Body of pancreas (tissue), 4 donors: ENCODE results near the gene RAP1A. TPM values are rescaled to one million over a fixed set of nuclear protein-coding genes. Genes with fewer than 3 reads are reported as not detected.

Source experiments
- ATAC-seq: fragments of 150-250 bp; one replicate; pipeline ENCODE4 v1.9.1; 2016
- DNase-seq, 4 donors: peaks; one replicate each; pipeline ENCODE4 v3.0.0-alpha.2; 2019
- H3K27ac ChIP-seq, 4 donors: fragments of 200-600 bp; sonication (generic); 1 replicate in 3 of 4; 2 replicates in 1 of 4; pipeline versions ENCODE4 v1.5.1 to v1.6.1; 2016 to 2019; ENCODE audit warnings: mild to moderate bottlenecking in 1 of 4, mixed read lengths in 1 of 4, moderate library complexity in 1 of 4
- H3K27me3 ChIP-seq, 2 donors: fragments of 200-600 bp; sonication (generic); one replicate each; pipeline ENCODE4 v1.6.0; 2016; ENCODE audit warnings: mild to moderate bottlenecking in 1 of 2
- H3K36me3 ChIP-seq, 2 donors: fragments of 200-600 bp; sonication (generic); replicated peaks in 1 of 2; 2 replicates each; pipeline ENCODE4 v1.5.1; 2016; ENCODE audit warnings: low read depth in 2 of 2; ENCODE audit not compliant: insufficient read depth in 1 of 2
- H3K4me1 ChIP-seq: fragments of 200-600 bp; sonication (generic); one replicate; pipeline ENCODE4 v1.6.0; 2016
- H3K4me3 ChIP-seq, 2 donors: fragments of 200-600 bp; sonication (generic); 1 replicate in 1 of 2; 2 replicates in 1 of 2; pipeline ENCODE4 v1.5.1; 2016 to 2019
- H3K9me3 ChIP-seq, 3 donors: fragments of 200-600 bp; sonication (generic); 1 replicate in 2 of 3; 2 replicates in 1 of 3; pipeline ENCODE4 v1.5.1; 2016
- POLR2A ChIP-seq, 3 donors: fragments of 450-650 bp; IDR thresholded peaks; one replicate each; pipeline ENCODE4 v1.6.1; 2016; ENCODE audit warnings: antibody characterized with exemption in 3 of 3, mild to moderate bottlenecking in 2 of 3
- WGBS, 2 donors: methylation state at CpG; one replicate each; pipeline ENCODE4 v1.1.5; 2017; 5-methylcytosine and 5-hydroxymethylcytosine counted together
- intact Hi-C: fragments of 100-400 bp; cut with DNase I; formaldehyde crosslinking; loops from one replicate; pipeline ENCODE4 v1.15.1; 2023
- total RNA-seq, 2 donors: library from RNA; depleted of rRNA; stranded (reverse); fragments of >200 nt; gene quantifications; one replicate each; pipeline ENCODE4 v1.1.0, GENCODE V29; 2016
- TF ChIP-seq, protein P1 (sequence below), 7 experiments: fragments of 450-650 bp in 4 of 7; fragments of 200-600 bp in 3 of 7; sonication (generic) in 3 of 7; IDR thresholded peaks; one replicate each; pipeline ENCODE4 v1.5.1; 2016 to 2019; ENCODE audit warnings: antibody characterized with exemption in 7 of 7

Gene RAP1A
- total RNA-seq, 2 donors from 2014 or later = 16.2 to 16.6 TPM

DNA sequence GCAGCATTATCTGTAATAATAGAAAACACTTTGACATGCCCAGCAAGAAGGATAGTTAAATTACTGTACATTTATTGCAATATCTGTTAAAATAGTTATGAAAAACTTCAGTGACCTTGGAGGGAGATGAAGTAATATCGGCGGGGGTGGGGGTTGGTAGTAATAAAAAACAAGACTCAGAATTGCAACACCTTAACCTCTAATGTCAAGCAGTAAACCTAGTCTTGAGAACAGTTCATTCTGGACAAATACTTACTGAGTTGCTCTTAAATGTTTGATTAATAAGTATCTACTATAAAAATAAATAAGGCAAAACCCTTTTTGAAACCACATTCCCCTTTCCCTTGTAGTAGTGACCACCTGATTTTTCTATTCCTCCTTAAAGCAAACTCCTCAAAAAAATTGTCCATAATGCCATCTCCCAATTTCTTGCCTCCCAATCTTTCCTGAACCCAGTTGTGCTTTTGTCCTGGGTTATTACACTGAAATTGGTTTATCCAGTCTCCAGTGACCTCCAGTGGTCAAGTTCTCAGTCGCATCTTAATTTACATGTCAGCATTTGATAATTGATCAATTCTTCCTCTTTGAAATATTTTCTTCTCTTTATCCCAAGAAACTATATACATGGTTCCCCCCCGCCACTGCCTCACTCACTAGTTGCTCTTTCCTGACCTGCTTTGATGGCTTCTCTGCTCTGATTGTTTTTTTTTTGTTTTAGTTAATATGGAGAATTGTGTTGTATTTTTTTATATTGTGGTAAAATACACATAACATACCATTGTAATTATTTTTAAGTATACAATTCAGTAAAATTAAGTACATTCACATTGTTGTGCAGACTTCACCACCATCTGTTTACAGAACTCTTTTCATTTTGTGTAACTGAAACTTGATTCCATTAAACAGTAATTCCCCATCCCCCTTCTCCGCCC, 36.8 kb downstream of the RAP1A start:
- intact Hi-C loops = no loop called here
- no peak overlapping the region for H3K4me3 ChIP-seq
- peaks cover 30% of the 10 kb centered on the region for H3K4me1 ChIP-seq
- 34 to 36% methylated on average over 5 of the region's 5 CpGs for WGBS, 2 donors
- peak overlapping the region in 1 of 4 donors; percentile 57 for H3K27ac ChIP-seq
- no peaks in the 10 kb centered on the region for H3K27me3 ChIP-seq
- DNase-seq = peak; percentile 25 to 52 (median 35)
- TF ChIP-seq, protein P1, sequence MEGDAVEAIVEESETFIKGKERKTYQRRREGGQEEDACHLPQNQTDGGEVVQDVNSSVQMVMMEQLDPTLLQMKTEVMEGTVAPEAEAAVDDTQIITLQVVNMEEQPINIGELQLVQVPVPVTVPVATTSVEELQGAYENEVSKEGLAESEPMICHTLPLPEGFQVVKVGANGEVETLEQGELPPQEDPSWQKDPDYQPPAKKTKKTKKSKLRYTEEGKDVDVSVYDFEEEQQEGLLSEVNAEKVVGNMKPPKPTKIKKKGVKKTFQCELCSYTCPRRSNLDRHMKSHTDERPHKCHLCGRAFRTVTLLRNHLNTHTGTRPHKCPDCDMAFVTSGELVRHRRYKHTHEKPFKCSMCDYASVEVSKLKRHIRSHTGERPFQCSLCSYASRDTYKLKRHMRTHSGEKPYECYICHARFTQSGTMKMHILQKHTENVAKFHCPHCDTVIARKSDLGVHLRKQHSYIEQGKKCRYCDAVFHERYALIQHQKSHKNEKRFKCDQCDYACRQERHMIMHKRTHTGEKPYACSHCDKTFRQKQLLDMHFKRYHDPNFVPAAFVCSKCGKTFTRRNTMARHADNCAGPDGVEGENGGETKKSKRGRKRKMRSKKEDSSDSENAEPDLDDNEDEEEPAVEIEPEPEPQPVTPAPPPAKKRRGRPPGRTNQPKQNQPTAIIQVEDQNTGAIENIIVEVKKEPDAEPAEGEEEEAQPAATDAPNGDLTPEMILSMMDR (IDR thresholded peaks at IDR 0.05) = peak; percentile 16 to 82 (median 78)
- TF ChIP-seq POLR2A (IDR thresholded peaks at IDR 0.05) = no peak
- no peaks in the 10 kb centered on the region for H3K36me3 ChIP-seq
- H3K9me3 ChIP-seq = no peaks in the 10 kb centered on the region
- ATAC-seq = peak; percentile 82

DNA sequence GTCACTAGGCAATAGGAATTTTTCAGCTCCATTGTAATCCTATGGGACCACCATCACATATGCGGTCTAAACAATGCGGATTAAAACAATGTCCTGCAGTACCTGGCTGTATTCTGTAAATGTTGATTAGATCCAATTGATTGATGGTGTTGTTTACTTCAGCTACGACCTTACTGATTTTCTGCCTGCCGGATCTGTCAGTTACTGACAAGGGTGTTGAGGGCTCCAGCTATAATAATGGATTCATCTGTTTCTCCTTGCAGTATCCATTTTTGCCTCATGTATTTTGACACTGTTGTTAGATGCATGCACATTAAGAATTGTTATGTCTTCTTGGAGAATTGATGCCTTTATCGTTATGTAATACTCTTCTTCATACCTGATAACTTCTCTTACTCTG, 39.0 kb downstream of the RAP1A start:
- Histone ChIP-seq H3K4me3 (no peak overlapping the region), H3K9me3 (no peaks in the 10 kb centered on the region), H3K36me3 (no peaks in the 10 kb centered on the region), H3K4me1 (peaks cover 30% of the 10 kb centered on the region), H3K27me3 (no peaks in the 10 kb centered on the region), H3K27ac (no peak overlapping the region)
- WGBS, 2 donors = 59 to 76% methylated on average over 5 of the region's 5 CpGs
- intact Hi-C loops = no loop called here
- TF ChIP-seq, protein P1 (IDR thresholded peaks at IDR 0.05) = no peak
- TF ChIP-seq POLR2A (IDR thresholded peaks at IDR 0.05) = no peak
- DNase-seq (no peak), ATAC-seq (no peak)

DNA sequence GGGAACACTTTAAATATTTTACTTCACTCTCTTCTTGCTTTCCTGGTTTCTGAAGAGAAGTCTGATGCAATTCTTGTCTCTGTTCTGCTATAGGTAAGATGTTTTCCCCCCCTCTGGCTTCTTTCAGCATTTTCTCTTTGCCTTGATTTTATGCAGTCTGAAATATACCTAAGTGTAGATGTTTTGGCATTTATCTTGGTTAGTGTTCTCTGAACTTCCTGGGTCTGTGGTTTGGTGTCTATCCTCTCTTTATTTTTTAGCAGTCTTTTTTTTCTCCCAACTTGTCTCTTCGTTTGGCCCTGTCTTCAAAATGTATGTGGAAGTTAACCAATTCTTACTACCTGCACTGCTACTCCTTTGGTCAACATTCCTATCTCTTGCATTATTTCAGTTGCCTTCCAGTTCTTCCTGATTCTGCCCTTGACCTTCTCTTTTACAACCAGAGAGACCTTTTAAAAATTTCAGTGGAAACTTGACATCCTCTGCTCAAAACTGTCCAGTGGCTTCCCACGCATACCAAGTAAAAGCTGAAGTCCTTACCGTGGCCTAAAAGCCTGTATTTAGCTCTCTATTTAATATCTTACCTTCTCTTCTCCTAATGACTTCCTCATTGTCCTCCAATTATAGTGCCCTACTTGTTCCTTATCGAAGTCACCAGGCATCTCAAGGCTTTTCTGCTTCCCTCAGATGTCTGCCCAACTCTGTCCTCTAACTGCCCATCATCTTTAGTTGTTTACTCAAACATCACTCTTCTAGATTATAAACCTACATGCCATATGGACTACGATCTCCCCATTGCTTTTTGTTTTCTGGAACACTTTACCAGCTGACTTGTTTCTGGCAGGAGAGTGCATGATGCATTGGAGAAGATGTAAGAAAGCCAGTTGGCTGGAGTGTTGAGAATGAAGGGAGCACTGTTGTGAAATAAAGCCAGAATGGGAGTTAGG, 40.9 kb downstream of the RAP1A start:
- H3K36me3 ChIP-seq = no peaks in the 10 kb centered on the region

DNA sequence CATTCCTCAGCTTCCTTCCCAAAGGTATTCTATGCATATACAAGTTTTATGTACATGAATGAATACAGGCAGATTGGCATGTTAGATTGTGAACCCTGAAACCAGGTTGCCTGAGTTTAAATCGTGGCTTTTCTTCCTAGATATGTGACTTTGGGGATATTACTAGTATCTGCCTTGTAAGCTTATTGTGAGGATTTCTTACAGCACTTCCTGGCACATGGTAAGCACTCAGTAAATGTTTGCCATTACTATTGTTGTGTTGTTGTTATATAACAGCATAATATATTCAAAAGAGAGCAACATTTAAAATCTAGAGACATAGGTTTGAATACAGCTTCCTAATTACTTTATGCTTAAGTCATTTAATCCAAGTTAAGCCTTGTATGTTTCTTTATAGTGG, 45.1 kb downstream of the RAP1A start:
- intact Hi-C loops = loop anchor here (10.0 kb wide), 1 partner anchor 150 kb away; no protein-coding TSS in a partner anchor
- no peak for TF ChIP-seq POLR2A (IDR thresholded peaks at IDR 0.05)
- TF ChIP-seq, protein P1 (IDR thresholded peaks at IDR 0.05) = no peak
- 43 to 54% methylated on average over 1 of the region's 1 CpG for WGBS, 2 donors
- Histone ChIP-seq H3K36me3 (no peaks in the 10 kb centered on the region), H3K4me3 (no peak overlapping the region), H3K27me3 (no peaks in the 10 kb centered on the region), H3K27ac (no peak overlapping the region), H3K9me3 (no peaks in the 10 kb centered on the region), H3K4me1 (peaks cover 27% of the 10 kb centered on the region)
- ATAC-seq (no peak), DNase-seq (no peak)

More for the DNA sequence above, 40.9 kb downstream of the RAP1A start:
- H3K27me3 ChIP-seq = no peaks in the 10 kb centered on the region
- H3K4me3 ChIP-seq = no peak overlapping the region
- TF ChIP-seq POLR2A (IDR thresholded peaks at IDR 0.05) = no peak
- TF ChIP-seq, protein P1 (IDR thresholded peaks at IDR 0.05) = no peak
- DNase-seq (no peak), ATAC-seq (no peak)
- intact Hi-C loops = loop anchor here (10.0 kb wide), 1 partner anchor 146 kb away; no protein-coding TSS in a partner anchor
- H3K27ac ChIP-seq = peak overlapping the region in 1 of 4 donors; percentile 11
- peaks cover 33% of the 10 kb centered on the region for H3K4me1 ChIP-seq
- H3K9me3 ChIP-seq = no peaks in the 10 kb centered on the region
- WGBS, 2 donors = 26 to 28% methylated on average over 5 of the region's 5 CpGs
